ENCODE measurements around the gene SLC4A11. TPM values are rescaled to one million over a fixed set of nuclear protein-coding genes. Genes with fewer than 3 reads are reported as not detected.
A peak's percentile ranks its signal among the peaks of the same experiment; 100 is the strongest.

The SLC4A11 gene
- total and polyA plus RNA-seq, 2 experiments from 2014 or later, result 14.8 to 17.1 TPM

DNA sequence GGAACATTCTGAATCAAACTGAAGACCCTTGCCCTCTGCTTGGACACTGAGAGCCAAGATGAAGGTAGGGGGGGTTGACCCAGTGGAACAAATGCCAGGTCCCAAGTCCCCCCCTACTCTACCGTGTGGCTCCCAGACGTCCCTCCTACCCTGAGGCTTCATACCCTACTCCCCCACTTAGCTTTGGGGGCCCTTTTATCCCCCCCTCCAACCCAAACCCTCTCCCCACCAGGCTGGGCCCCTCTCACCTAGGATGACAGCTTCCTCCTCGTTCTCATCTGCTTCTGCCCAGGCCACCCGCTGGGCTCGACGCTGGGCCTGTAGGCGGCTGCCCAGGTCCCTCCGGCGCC, 36.0 kb downstream of the SLC4A11 start:
- Histone ChIP-seq H3K27ac (ENCODE audit: low read depth) (no peak overlapping the region), H3F3A (replicated peaks; ENCODE audit: low read depth) (no peaks in the 10 kb centered on the region), H2AFZ (no peak overlapping the region), H4K20me1 (replicated peaks; ENCODE audit: insufficient read depth) (no peaks in the 10 kb centered on the region), H3K79me2 (replicated peaks; ENCODE audit: insufficient read depth) (peaks cover 11% of the 10 kb centered on the region), H3K4me2 (peak overlapping the region; percentile 99), H3K27me3 (ENCODE audit: insufficient read depth) (no peaks in the 10 kb centered on the region), H3K9me2 (ENCODE audit: insufficient read depth) (no peaks in the 10 kb centered on the region), H3K4me1 (ENCODE audit: insufficient read depth) (peaks cover 5% of the 10 kb centered on the region), H3K4me3 (peak overlapping the region; percentile 73), H3K36me3 (ENCODE audit: insufficient read depth) (peaks cover 7% of the 10 kb centered on the region)
- Mint-ChIP-seq H3K27ac (no peak overlapping the region), H3K9me3 (no peaks in the 10 kb centered on the region; the same call in 2 of the 3 replicates), H3K36me3 (ENCODE audit: low read depth) (peaks cover 34% of the 10 kb centered on the region), H3K27me3 (ENCODE audit: insufficient read depth, low read depth, poor library complexity) (peaks cover 22% of the 10 kb centered on the region), H3K4me1 (peaks cover 5% of the 10 kb centered on the region; the same call in 2 of the 3 replicates), H3K4me3 (peak overlapping the region; percentile 97; the same call in 2 of the 3 replicates)
- no peak for ATAC-seq
- TF ChIP-seq ZNF114 (CRISPR knock-in tag; IDR thresholded peaks at IDR 0.05) (no peak), POLR2AphosphoS5 (IDR thresholded peaks at IDR 0.05; ENCODE audit: low read depth) (no peak), CTCF (conservative IDR thresholded peaks at IDR 0.05; ENCODE audit: low read depth in 2 of 2) (no peak), EZH2phosphoT487 (IDR thresholded peaks at IDR 0.05; ENCODE audit: unreplicated experiment) (no peak), CREB1 (CRISPR knock-in tag; IDR thresholded peaks at IDR 0.05; ENCODE audit: low read depth) (no peak), STAT1 (IDR thresholded peaks at IDR 0.05; ENCODE audit: unreplicated experiment) (no peak), JUNB (IDR thresholded peaks at IDR 0.05; ENCODE audit: unreplicated experiment) (no peak), ZNF331 (CRISPR knock-in tag; IDR thresholded peaks at IDR 0.05; ENCODE audit: low read depth) (no peak), ETS1 (IDR thresholded peaks at IDR 0.05) (no peak), EZH2 (IDR thresholded peaks at IDR 0.05; ENCODE audit: low read depth, unreplicated experiment) (no peak), NANOG (IDR thresholded peaks at IDR 0.05; ENCODE audit: borderline replicate concordance) (no peak), REST (IDR thresholded peaks at IDR 0.05; ENCODE audit: unreplicated experiment) (no peak)
- TF ChIP-seq, protein P1, sequence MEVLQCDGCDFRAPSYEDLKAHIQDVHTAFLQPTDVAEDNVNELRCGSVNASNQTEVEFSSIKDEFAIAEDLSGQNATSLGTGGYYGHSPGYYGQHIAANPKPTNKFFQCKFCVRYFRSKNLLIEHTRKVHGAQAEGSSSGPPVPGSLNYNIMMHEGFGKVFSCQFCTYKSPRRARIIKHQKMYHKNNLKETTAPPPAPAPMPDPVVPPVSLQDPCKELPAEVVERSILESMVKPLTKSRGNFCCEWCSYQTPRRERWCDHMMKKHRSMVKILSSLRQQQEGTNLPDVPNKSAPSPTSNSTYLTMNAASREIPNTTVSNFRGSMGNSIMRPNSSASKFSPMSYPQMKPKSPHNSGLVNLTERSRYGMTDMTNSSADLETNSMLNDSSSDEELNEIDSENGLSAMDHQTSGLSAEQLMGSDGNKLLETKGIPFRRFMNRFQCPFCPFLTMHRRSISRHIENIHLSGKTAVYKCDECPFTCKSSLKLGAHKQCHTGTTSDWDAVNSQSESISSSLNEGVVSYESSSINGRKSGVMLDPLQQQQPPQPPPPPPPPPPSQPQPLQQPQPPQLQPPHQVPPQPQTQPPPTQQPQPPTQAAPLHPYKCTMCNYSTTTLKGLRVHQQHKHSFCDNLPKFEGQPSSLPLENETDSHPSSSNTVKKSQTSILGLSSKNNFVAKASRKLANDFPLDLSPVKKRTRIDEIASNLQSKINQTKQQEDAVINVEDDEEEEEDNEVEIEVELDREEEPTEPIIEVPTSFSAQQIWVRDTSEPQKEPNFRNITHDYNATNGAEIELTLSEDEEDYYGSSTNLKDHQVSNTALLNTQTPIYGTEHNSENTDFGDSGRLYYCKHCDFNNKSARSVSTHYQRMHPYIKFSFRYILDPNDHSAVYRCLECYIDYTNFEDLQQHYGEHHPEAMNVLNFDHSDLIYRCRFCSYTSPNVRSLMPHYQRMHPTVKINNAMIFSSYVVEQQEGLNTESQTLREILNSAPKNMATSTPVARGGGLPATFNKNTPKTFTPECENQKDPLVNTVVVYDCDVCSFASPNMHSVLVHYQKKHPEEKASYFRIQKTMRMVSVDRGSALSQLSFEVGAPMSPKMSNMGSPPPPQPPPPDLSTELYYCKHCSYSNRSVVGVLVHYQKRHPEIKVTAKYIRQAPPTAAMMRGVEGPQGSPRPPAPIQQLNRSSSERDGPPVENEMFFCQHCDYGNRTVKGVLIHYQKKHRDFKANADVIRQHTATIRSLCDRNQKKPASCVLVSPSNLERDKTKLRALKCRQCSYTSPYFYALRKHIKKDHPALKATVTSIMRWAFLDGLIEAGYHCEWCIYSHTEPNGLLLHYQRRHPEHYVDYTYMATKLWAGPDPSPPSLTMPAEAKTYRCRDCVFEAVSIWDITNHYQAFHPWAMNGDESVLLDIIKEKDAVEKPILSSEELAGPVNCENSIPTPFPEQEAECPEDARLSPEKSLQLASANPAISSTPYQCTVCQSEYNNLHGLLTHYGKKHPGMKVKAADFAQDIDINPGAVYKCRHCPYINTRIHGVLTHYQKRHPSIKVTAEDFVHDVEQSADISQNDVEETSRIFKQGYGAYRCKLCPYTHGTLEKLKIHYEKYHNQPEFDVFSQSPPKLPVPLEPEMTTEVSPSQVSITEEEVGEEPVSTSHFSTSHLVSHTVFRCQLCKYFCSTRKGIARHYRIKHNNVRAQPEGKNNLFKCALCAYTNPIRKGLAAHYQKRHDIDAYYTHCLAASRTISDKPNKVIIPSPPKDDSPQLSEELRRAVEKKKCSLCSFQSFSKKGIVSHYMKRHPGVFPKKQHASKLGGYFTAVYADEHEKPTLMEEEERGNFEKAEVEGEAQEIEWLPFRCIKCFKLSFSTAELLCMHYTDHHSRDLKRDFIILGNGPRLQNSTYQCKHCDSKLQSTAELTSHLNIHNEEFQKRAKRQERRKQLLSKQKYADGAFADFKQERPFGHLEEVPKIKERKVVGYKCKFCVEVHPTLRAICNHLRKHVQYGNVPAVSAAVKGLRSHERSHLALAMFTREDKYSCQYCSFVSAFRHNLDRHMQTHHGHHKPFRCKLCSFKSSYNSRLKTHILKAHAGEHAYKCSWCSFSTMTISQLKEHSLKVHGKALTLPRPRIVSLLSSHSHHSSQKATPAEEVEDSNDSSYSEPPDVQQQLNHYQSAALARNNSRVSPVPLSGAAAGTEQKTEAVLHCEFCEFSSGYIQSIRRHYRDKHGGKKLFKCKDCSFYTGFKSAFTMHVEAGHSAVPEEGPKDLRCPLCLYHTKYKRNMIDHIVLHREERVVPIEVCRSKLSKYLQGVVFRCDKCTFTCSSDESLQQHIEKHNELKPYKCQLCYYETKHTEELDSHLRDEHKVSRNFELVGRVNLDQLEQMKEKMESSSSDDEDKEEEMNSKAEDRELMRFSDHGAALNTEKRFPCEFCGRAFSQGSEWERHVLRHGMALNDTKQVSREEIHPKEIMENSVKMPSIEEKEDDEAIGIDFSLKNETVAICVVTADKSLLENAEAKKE (CRISPR knock-in tag; IDR thresholded peaks at IDR 0.05), result no peak
- DNase-seq (ENCODE audit: low spot score), result no peak

Measured in GM23338 (cell line).